Heart left ventricle (tissue), 13 donors: Measurements from ENCODE around the gene TFF3.

Source experiments
- CTCF ChIP-seq, 12 donors: fragments of 200-600 bp; sonication (generic) in 4 of 12; IDR thresholded peaks; one replicate each; pipeline versions ENCODE4 v1.5.0 to v1.8.0; 2018 to 2022; ENCODE audit warnings: antibody characterized with exemption in 12 of 12, mild to moderate bottlenecking in 5 of 12
- POLR2A ChIP-seq, 2 donors: fragments of 450-650 bp; IDR thresholded peaks; one replicate each; pipeline ENCODE4 v1.6.1; 2017; ENCODE audit warnings: antibody characterized with exemption in 2 of 2, mild to moderate bottlenecking in 2 of 2, moderate library complexity in 2 of 2
- donor health status: ischemic (EF 13 %, LVEDD 7.1; RV severe dilation, severe dysfunction).
- donor health status: DM: no; HTN: yes; CAD: no.
- donor health status: DM: no; HTN: no; CAD: no.
- donor health status: ischemic (EF 25% LVEDD 6.9; RV normal size, moderate dysfunction).
- donor health status: ischemic (EF 25% LVEDD 5.7; RV mildly dilated, moderate dysfunction).
- donor health status: ischemic (EF 35%, LVEDD 5.7; RV mildly dilated, moderate dysfunction).
- donor health status: nonischemic (EF 11% LVEDD 7.7; RV severe dilation, severe dysfunction).
- donor health status: DM: yes; HTN: yes; CAD: no.
- donor health status: PGD.
- donor health status: ischemic (EF 29% LVEDD 5.4; RV normal size, mild dysfunction).
- donor health status: nonischemic (EF 23%, LVEDD 6.1; RV moderate dilation, normal function).

GRCh38 chr21:42349420-42350317 is 34.5 kb upstream of the TFF3 start:
- TF ChIP-seq CTCF (IDR thresholded peaks at IDR 0.05) (no peak), POLR2A (IDR thresholded peaks at IDR 0.05) (no peak)
